ENCODE measurements around the gene DNAJC3.

GRCh38 chr13:95754069-95754468, 77.1 kb downstream of the DNAJC3 start:
- TF ChIP-seq CTCF (IDR thresholded peaks at IDR 0.05) (no peak), ZBTB33 (IDR thresholded peaks at IDR 0.05; ENCODE audit: borderline replicate concordance, low read depth) (no peak), TAF1 (IDR thresholded peaks at IDR 0.05; ENCODE audit: borderline replicate concordance, low read depth, low read length) (no peak), EZH2phosphoT487 (IDR thresholded peaks at IDR 0.05; ENCODE audit: borderline replicate concordance, low read depth) (no peak), GABPA (IDR thresholded peaks at IDR 0.05; ENCODE audit: low read depth) (no peak), RFX5 (IDR thresholded peaks at IDR 0.05; ENCODE audit: low read length) (no peak), FOSL2 (IDR thresholded peaks at IDR 0.05; ENCODE audit: borderline replicate concordance, low read depth) (no peak), FOXM1 (IDR thresholded peaks at IDR 0.05; ENCODE audit: low read depth) (no peak), RXRA (IDR thresholded peaks at IDR 0.05; ENCODE audit: borderline replicate concordance, low read depth) (no peak), EP300 (IDR thresholded peaks at IDR 0.05; ENCODE audit: borderline replicate concordance in 1 of 2, low read depth in 1 of 2, low read length in 1 of 2) (no peak), REST (IDR thresholded peaks at IDR 0.05; ENCODE audit: low read depth, low read length) (no peak), PBX3 (IDR thresholded peaks at IDR 0.05) (no peak), SIN3A (IDR thresholded peaks at IDR 0.05; ENCODE audit: borderline replicate concordance, low read depth, low read length) (no peak), USF2 (IDR thresholded peaks at IDR 0.05; ENCODE audit: borderline replicate concordance, low read depth, low read length) (no peak)
